ENCODE measurements around the gene RIPK3.

RIPK3 gene

DNA sequence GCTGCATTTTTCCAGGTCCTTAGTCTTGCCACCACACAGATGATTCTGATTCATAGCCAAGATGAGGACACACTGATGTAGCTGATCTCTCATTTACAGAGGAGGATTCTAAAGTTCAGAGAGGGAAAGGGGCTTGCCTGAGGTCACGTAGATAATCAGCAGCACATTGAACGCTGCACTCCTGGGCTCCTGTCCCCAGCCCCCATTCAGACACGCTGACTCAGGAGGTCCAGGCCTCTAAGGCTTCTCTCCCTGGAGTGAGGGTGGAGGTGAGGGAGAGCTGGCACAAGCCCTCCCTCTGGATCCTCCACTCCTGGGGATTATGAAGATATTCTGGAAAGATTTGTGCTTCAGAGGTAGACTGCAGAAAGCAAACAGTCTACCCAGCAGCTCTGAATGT, 38.5 kb upstream of the RIPK3 start:
- ATAC-seq (ENCODE audit: insufficient read depth, low read depth) (no peak), DNase-seq (no peak)
- Histone ChIP-seq H3K4me2 (ENCODE audit: insufficient read depth, low read length) (no peak overlapping the region), H3K9ac (ENCODE audit: low read depth, low read length) (no peak overlapping the region), H3K9me3 (ENCODE audit: insufficient read depth, low read length, severe bottlenecking) (no peaks in the 10 kb centered on the region), H2AFZ (ENCODE audit: low read depth, low read length) (no peak overlapping the region), H3K27me3 (ENCODE audit: insufficient read depth, low read length, poor library complexity) (peaks cover 19% of the 10 kb centered on the region), H4K20me1 (ENCODE audit: insufficient read depth, low read length) (no peaks in the 10 kb centered on the region), H3K79me2 (ENCODE audit: insufficient read depth, low read length) (no peaks in the 10 kb centered on the region), H3K4me3 (ENCODE audit: low read depth in 1 of 2, low read length in 2 of 2) (no peak overlapping the region), H3K27ac (ENCODE audit: low read length) (no peak overlapping the region), H3K4me1 (ENCODE audit: insufficient read depth, low read length) (no peaks in the 10 kb centered on the region), H3K36me3 (ENCODE audit: insufficient read depth, low read length) (no peaks in the 10 kb centered on the region)
- TF ChIP-seq, protein P1, sequence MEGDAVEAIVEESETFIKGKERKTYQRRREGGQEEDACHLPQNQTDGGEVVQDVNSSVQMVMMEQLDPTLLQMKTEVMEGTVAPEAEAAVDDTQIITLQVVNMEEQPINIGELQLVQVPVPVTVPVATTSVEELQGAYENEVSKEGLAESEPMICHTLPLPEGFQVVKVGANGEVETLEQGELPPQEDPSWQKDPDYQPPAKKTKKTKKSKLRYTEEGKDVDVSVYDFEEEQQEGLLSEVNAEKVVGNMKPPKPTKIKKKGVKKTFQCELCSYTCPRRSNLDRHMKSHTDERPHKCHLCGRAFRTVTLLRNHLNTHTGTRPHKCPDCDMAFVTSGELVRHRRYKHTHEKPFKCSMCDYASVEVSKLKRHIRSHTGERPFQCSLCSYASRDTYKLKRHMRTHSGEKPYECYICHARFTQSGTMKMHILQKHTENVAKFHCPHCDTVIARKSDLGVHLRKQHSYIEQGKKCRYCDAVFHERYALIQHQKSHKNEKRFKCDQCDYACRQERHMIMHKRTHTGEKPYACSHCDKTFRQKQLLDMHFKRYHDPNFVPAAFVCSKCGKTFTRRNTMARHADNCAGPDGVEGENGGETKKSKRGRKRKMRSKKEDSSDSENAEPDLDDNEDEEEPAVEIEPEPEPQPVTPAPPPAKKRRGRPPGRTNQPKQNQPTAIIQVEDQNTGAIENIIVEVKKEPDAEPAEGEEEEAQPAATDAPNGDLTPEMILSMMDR (IDR thresholded peaks at IDR 0.05; ENCODE audit: borderline replicate concordance, extremely low read depth, low read length, poor library complexity, severe bottlenecking), result no peak
- no peak for TF ChIP-seq EZH2 (IDR thresholded peaks at IDR 0.05; ENCODE audit: borderline replicate concordance, low read depth, low read length, severe bottlenecking)

DNA sequence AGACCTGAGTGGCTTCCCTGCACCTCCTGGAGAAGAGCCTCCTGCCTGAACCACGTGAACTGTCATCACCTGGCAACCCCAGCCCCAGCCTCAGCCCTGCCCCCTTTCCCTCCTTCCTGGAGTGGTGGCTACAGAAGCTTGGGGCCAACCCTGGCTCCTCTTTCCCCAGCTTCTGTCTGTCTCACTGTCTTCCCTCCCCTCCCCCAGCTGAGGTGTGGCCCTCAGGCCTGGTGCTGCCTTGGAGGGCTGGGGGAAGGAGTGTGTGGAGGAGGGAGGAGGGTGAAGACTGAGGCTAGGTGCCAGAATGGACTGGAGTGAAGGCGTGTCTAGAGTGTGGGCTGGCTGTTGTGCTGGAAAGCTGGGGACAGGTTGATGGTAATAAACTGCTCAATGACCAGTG, 37.9 kb upstream of the RIPK3 start:
- H2AFZ ChIP-seq (ENCODE audit: low read depth, low read length), result no peak overlapping the region
- peaks cover 14% of the 10 kb centered on the region for H3K27me3 ChIP-seq (ENCODE audit: insufficient read depth, low read length, poor library complexity)
- TF ChIP-seq, protein P1 (IDR thresholded peaks at IDR 0.05; ENCODE audit: borderline replicate concordance, extremely low read depth, low read length, poor library complexity, severe bottlenecking), result no peak
- TF ChIP-seq EZH2 (IDR thresholded peaks at IDR 0.05; ENCODE audit: borderline replicate concordance, low read depth, low read length, severe bottlenecking), result no peak
- DNase-seq (no peak), ATAC-seq (ENCODE audit: insufficient read depth, low read depth) (no peak)
- H3K79me2 ChIP-seq (ENCODE audit: insufficient read depth, low read length), result no peaks in the 10 kb centered on the region
- no peak overlapping the region for H3K9ac ChIP-seq (ENCODE audit: low read depth, low read length)
- no peak overlapping the region for H3K4me3 ChIP-seq (ENCODE audit: low read depth in 1 of 2, low read length in 2 of 2)
- H3K9me3 ChIP-seq (ENCODE audit: insufficient read depth, low read length, severe bottlenecking), result no peaks in the 10 kb centered on the region
- H4K20me1 ChIP-seq (ENCODE audit: insufficient read depth, low read length), result no peaks in the 10 kb centered on the region
- H3K4me1 ChIP-seq (ENCODE audit: insufficient read depth, low read length), result no peaks in the 10 kb centered on the region
- no peak overlapping the region for H3K4me2 ChIP-seq (ENCODE audit: insufficient read depth, low read length)
- H3K36me3 ChIP-seq (ENCODE audit: insufficient read depth, low read length), result no peaks in the 10 kb centered on the region
- no peak overlapping the region for H3K27ac ChIP-seq (ENCODE audit: low read length)

DNA sequence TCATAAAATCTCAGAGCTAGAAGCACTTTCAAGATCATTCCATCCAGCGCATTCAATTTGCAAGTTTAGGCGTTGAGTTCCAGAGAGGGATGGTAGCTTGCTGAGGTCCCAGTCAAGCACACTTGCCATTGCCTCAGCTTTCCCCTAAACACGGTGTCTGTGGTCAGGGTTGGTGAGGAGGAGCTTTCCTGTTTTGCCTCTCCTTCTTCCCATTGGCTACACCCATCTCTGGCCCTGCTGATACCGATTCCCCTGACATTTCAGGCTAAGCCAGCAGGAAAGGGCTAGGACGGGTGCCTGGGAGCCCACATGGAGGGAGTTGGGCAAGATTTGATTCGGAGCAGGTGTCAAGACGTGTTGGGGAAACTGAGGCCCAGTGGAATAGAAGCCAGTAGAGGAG, 37.3 kb upstream of the RIPK3 start:
- Histone ChIP-seq H3K4me2 (ENCODE audit: insufficient read depth, low read length) (no peak overlapping the region), H3K4me3 (ENCODE audit: low read depth in 1 of 2, low read length in 2 of 2) (no peak overlapping the region), H3K9me3 (ENCODE audit: insufficient read depth, low read length, severe bottlenecking) (no peaks in the 10 kb centered on the region), H3K36me3 (ENCODE audit: insufficient read depth, low read length) (no peaks in the 10 kb centered on the region), H3K4me1 (ENCODE audit: insufficient read depth, low read length) (no peaks in the 10 kb centered on the region), H3K27ac (ENCODE audit: low read length) (no peak overlapping the region), H2AFZ (ENCODE audit: low read depth, low read length) (no peak overlapping the region), H3K79me2 (ENCODE audit: insufficient read depth, low read length) (no peaks in the 10 kb centered on the region), H3K27me3 (ENCODE audit: insufficient read depth, low read length, poor library complexity) (peaks cover 14% of the 10 kb centered on the region), H3K9ac (ENCODE audit: low read depth, low read length) (no peak overlapping the region), H4K20me1 (ENCODE audit: insufficient read depth, low read length) (no peaks in the 10 kb centered on the region)
- TF ChIP-seq, protein P1 (IDR thresholded peaks at IDR 0.05; ENCODE audit: borderline replicate concordance, extremely low read depth, low read length, poor library complexity, severe bottlenecking), result no peak
- no peak for TF ChIP-seq EZH2 (IDR thresholded peaks at IDR 0.05; ENCODE audit: borderline replicate concordance, low read depth, low read length, severe bottlenecking)
- no peak for DNase-seq
- ATAC-seq (ENCODE audit: insufficient read depth, low read depth), result no peak

All from DND-41 (cell line).